Small intestine (tissue), 16 donors: ENCODE measurements around the gene GIPC1. TPM values are rescaled to one million over a fixed set of nuclear protein-coding genes. Genes with fewer than 3 reads are reported as not detected.
"Not testable (repeated sequence)": the region's sequence is repeated elsewhere in the genome, so short reads cannot be mapped to it uniquely, and the experiment has no call there.

Source experiments
- DNase-seq, 2 donors: peaks; one replicate each; pipeline versions ENCODE4 v3.0.0 to v3.0.0-alpha.2; 2013
- FAIRE-seq: peaks from 2 replicates; lab custom pipeline; 2012; peaks lifted over from hg19 to GRCh38; lab: Jason Lieb, UNC
- H3K27ac ChIP-seq, 3 donors: one replicate each; pipeline ENCODE4 v1.5.1; 2013; ENCODE audit warnings: low read length in 2 of 3, mild to moderate bottlenecking in 2 of 3, control low read depth in 1 of 3, inconsistent platforms in 1 of 3, low read depth in 1 of 3, moderate library complexity in 1 of 3
- H3K27me3 ChIP-seq, 3 donors: one replicate each; pipeline ENCODE4 v1.6.1; 2013; ENCODE audit warnings: low read length in 3 of 3, inconsistent platforms in 1 of 3; ENCODE audit not compliant: control insufficient read depth in 3 of 3, insufficient read depth in 3 of 3
- H3K36me3 ChIP-seq, 3 donors: one replicate each; pipeline ENCODE4 v1.6.1; 2013; ENCODE audit warnings: low read length in 3 of 3, inconsistent platforms in 1 of 3, low read depth in 1 of 3, mild to moderate bottlenecking in 1 of 3, moderate library complexity in 1 of 3; ENCODE audit not compliant: control insufficient read depth in 3 of 3, insufficient read depth in 2 of 3
- H3K4me1 ChIP-seq, 3 donors: one replicate each; pipeline ENCODE4 v1.6.1; 2013; ENCODE audit warnings: low read length in 2 of 3, inconsistent platforms in 1 of 3, low read depth in 1 of 3, mild to moderate bottlenecking in 1 of 3, moderate library complexity in 1 of 3; ENCODE audit not compliant: control insufficient read depth in 3 of 3, insufficient read depth in 2 of 3
- H3K4me3 ChIP-seq, 3 donors: one replicate each; pipeline ENCODE4 v1.5.1; 2013; ENCODE audit warnings: low read length in 3 of 3, control low read depth in 1 of 3, inconsistent platforms in 1 of 3, low read depth in 1 of 3, mild to moderate bottlenecking in 1 of 3, moderate library complexity in 1 of 3
- H3K9me3 ChIP-seq, 2 donors: one replicate each; pipeline ENCODE4 v1.6.1; 2013; ENCODE audit warnings: low read depth in 1 of 2, low read length in 1 of 2; ENCODE audit not compliant: control insufficient read depth in 2 of 2, insufficient read depth in 1 of 2
- WGBS, 3 donors: extraction: QIAGEN DNeasy Blood & Tissue Kit; methylation state at CpG; one replicate each; pipeline ENCODE4 v1.1.7; 2013; 5-methylcytosine and 5-hydroxymethylcytosine counted together
- long read RNA-seq, 10 donors: transcript quantifications; one replicate each; lab custom pipeline, GENCODE V29; 2026
- polyA plus RNA-seq, 4 donors: library from polyadenylated mRNA; stranded (reverse) in 3 of 4; unstranded in 1 of 4; fragments of 200-250 nt in 3 of 4; fragments of 120-200 nt in 1 of 4; gene quantifications; one replicate each; pipeline versions ENCODE4 v1.2.1 to v1.2.3, GENCODE V29; 2013
- donor health status: healthy with polysubstance abuse.
- donor health status: control.
- donor health status: control.
- donor health status: Bipolar disorder and iron deficiency.
- donor health status: healthy.

The GIPC1 gene, protein sequence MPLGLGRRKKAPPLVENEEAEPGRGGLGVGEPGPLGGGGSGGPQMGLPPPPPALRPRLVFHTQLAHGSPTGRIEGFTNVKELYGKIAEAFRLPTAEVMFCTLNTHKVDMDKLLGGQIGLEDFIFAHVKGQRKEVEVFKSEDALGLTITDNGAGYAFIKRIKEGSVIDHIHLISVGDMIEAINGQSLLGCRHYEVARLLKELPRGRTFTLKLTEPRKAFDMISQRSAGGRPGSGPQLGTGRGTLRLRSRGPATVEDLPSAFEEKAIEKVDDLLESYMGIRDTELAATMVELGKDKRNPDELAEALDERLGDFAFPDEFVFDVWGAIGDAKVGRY
- polyA plus RNA-seq = 10 to 100 TPM; 43.1 to 91.2 (median 65.2) TPM
- long read RNA-seq, donor 1 = 0 reads
- long read RNA-seq, donor 2, transcript GIPC1-203 (9 exons, 1,926 nt) = major isoform, 9 of 9 reads
- long read RNA-seq, donor 2, partial matches to known transcripts = 0 of 9 reads
- long read RNA-seq, donor 2, other reads (novel, unspliced or antisense) = 0 of 9 reads
- long read RNA-seq, donor 3, partial matches to known transcripts = 12 of 17 reads
- long read RNA-seq, donor 3, other reads (novel, unspliced or antisense) = 0 of 17 reads
- long read RNA-seq, donor 4 = 0 reads
- long read RNA-seq, donor 5, partial matches to known transcripts = 0 of 5 reads
- long read RNA-seq, donor 5, other reads (novel, unspliced or antisense) = 0 of 5 reads
- long read RNA-seq, donor 6, transcript GIPC1-205 (8 exons, 1,386 nt) = major isoform, 5 of 6 reads
- long read RNA-seq, donor 6, partial matches to known transcripts = 0 of 6 reads
- long read RNA-seq, donor 6, other reads (novel, unspliced or antisense) = 0 of 6 reads
- long read RNA-seq, donor 7, transcript GIPC1-203 (9 exons, 1,926 nt) = major isoform, 19 of 40 reads
- long read RNA-seq, donor 7, transcript GIPC1-205 (8 exons, 1,386 nt) = minor isoform, 13 of 40 reads
- long read RNA-seq, donor 7, partial matches to known transcripts = 0 of 40 reads
- long read RNA-seq, donor 7, other reads (novel, unspliced or antisense) = 0 of 40 reads
- long read RNA-seq, donor 8, partial matches to known transcripts = 0 of 2 reads
- long read RNA-seq, donor 8, other reads (novel, unspliced or antisense) = 0 of 2 reads
- long read RNA-seq, donor 9, partial matches to known transcripts = 0 of 5 reads
- long read RNA-seq, donor 9, other reads (novel, unspliced or antisense) = 0 of 5 reads
- long read RNA-seq, donor 10, transcript GIPC1-203 (9 exons, 1,926 nt) = major isoform, 12 of 20 reads
- long read RNA-seq, donor 10, transcript GIPC1-205 (8 exons, 1,386 nt) = minor isoform, 7 of 20 reads
- long read RNA-seq, donor 10, partial matches to known transcripts = 0 of 20 reads
- long read RNA-seq, donor 10, other reads (novel, unspliced or antisense) = 0 of 20 reads

DNA sequence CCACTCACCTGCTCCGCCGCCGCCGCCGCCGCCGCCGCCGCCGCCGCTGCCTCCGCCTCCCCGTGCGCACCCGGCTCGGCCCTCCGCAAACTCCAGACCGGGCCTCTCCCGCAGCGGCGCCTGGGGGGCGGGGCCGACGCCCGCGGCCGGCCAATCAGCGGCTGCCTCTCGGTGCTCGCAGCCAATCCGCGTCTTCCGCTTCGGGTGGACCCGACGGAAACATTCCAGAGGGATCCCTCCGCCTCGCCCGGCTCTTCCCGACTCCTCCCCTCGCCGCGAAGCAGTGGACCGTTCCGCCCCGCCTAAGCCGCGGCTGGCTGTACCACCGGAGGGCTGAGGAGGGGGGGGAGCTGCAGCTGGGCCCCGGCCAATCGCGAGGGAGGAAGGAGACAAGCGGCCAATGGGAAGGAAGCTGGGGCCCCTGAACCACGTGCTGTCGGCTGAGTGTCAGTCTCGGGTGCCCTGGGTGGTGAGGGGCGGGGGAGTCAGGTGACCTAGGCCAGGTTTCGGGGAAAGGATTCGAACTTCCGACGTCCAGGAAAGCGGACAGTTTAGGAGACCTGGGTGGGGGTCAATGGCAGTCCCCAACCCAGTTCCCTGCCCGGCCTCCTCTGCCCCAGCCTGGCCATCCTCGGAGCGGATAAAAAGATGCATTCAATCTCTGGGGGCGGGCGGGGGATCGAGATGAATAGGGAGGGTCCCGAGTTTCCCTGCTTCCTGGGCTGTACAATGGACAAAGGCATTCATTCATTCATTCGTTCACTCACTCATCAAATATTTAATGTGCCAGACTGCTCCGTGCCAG is at the start of gene GIPC1:
Gene GIPC1 (minus strand): TSS at position 99 of the 805 bp plus-strand sequence. CDS start 13,151 bp downstream, outside the sequence.
- Histone ChIP-seq H3K4me1 (peaks cover 0 to 27% (median 8%) of the 10 kb centered on the region in 3 donors), H3K9me3 (no peaks in the 10 kb centered on the region), H3K36me3 (peaks cover 0 to 17% (median 2%) of the 10 kb centered on the region in 3 donors), H3K4me3 (peak within 1 kb of the TSS; percentile 76 to 98 (median 92)), H3K27ac (peak within 1 kb of the TSS; percentile 68 to 88 (median 71)), H3K27me3 (no peaks in the 10 kb centered on the region)
- DNase-seq (peak; percentile 97 to 99), FAIRE-seq (no peak)
- WGBS, 3 donors = 2 to 4% (median 4%) methylated on average over 54 to 71 of the region's 71 CpGs

DNA sequence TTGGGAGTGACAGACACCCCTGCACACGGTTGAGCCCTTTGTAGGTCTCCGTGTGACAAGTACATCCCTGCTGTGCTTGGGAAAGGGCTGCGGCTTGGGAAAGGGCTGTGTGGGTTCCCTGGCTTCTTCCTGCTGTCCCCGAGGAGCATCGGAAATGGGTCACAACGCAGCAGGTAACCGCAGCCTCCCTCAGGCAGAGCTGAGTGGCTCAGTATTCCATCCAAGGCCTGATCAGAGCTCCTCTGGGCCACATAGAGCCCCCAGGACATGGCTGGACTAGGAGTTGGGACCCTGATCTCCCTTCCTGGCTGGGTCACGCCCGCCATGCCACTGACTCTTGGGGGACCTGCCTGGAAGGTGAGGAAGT is 49.8 kb upstream of the GIPC1 start:
- Histone ChIP-seq H3K4me3 (no peak overlapping the region), H3K27me3 (no peaks in the 10 kb centered on the region), H3K36me3 (peaks cover 0 to 69% (median 3%) of the 10 kb centered on the region in 3 donors), H3K4me1 (peaks cover 0 to 9% (median 5%) of the 10 kb centered on the region in 3 donors), H3K27ac (peak overlapping the region in 2 of 3 donors; percentile 34 to 43), H3K9me3 (no peaks in the 10 kb centered on the region)
- no peak for DNase-seq
- no peak for FAIRE-seq
- 51 to 76% (median 57%) methylated on average over 8 to 9 of the region's 9 CpGs for WGBS, 3 donors

DNA sequence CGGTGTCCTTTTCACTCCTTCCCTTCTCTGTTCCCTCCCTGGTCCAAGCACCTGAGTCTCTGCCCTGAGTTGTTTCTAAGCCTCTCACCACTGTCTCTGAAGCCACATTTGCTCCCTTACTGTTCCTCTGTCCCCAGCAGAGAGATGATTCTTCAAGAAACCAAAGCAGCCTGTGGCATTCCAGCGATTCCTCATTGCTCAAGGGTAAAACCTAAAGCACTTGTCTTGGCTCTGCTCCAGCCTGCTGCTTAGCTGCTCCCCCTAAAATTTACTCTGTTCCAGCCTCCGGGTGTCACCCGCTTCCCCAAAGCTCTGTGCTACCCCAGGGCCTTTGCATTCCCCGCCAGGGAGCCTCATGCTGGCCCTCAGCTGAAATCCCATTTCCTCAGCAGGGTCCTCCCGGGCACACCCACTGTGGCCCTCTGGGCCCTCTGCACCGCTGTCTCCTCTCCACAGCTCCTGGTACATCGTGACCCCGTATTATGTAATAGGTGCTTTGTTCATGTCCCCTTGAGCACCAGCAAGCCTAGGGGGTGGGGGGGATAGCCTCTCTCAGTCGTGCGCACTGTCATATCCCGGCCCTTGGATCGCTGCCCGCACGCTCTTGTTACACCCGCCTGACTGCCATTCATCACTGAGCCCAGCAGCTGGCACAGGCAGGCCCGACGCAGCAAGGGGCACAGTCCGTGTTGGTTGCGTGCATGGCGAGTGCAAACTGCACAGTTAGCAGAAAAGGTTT is 49.2 kb upstream of the GIPC1 start:
- FAIRE-seq (no peak), DNase-seq (peak in 1 of 2 donors; percentile 90)
- no peaks in the 10 kb centered on the region for H3K9me3 ChIP-seq
- H3K4me3 ChIP-seq = no peak overlapping the region
- peaks cover 0 to 65% (median 3%) of the 10 kb centered on the region in 3 donors for H3K36me3 ChIP-seq
- no peak overlapping the region for H3K27ac ChIP-seq
- WGBS, 3 donors = 21 to 64% (median 45%) methylated on average over 21 of the region's 21 CpGs
- peaks cover 0 to 5% (median 4%) of the 10 kb centered on the region in 3 donors for H3K4me1 ChIP-seq
- H3K27me3 ChIP-seq = no peaks in the 10 kb centered on the region

DNA sequence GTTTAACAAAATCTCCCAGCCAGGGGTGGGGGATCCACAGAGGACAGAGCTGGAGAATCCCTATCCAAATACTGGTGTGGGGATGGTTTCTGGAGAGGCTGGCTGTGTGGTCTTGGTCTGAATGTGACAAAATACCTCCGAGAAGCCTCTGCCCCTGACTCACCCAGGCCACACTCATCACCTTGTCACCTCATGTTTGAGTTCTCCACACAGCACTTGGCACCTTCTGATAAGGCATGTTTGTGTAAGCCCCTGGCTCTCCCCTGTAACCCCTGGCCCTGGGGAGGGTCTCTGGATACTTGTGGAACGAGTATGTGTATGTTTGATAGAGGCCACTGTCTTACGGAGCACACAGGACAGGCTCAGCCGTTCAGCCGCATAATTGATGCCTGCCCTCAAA is 48.1 kb upstream of the GIPC1 start:
- Histone ChIP-seq H3K27me3 (no peaks in the 10 kb centered on the region), H3K4me3 (no peak overlapping the region), H3K36me3 (peaks cover 0 to 61% (median 3%) of the 10 kb centered on the region in 3 donors), H3K4me1 (peaks cover 0 to 3% (median 0%) of the 10 kb centered on the region in 3 donors), H3K27ac (no peak overlapping the region), H3K9me3 (no peaks in the 10 kb centered on the region)
- FAIRE-seq (no peak), DNase-seq (no peak)
- WGBS, 3 donors = 85 to 90% (median 88%) methylated on average over 5 of the region's 5 CpGs

DNA sequence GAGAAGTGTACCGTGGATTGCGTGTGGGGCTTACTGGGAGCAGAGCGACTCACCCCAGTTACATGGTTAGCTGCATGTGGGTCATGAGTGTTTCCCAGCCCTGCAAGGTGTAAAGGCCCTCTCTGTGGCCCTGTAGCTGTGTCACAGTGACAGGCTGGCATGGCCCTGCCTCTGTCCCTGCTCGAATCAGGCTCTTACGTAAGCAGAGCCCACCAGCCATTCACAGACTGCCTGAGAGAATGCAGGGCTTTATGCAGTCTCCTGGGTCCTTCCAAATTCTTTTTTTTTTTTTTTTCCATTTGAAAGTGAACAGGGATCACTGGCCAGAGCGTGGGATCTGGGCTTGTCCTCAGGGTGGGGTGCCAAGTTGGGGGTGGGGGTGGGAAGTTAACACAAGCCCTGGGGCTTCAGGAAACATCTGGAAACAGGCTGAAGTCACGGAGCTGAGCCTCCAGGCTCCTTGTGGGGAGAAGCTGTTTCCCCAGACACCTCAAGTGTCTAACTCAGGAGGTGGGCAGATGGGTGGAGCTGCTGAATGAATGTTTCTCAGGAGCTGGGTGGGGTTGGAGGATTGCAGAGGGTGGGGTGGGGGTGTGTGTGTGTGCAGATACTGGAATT is 46.9 kb upstream of the GIPC1 start:
- no peaks in the 10 kb centered on the region for H3K27me3 ChIP-seq
- no peak overlapping the region for H3K27ac ChIP-seq
- DNase-seq (peak in 1 of 2 donors; percentile 38), FAIRE-seq (no peak)
- peaks cover 0 to 55% (median 3%) of the 10 kb centered on the region in 3 donors for H3K36me3 ChIP-seq
- no peaks in the 10 kb centered on the region for H3K9me3 ChIP-seq
- peaks cover 0 to 4% (median 3%) of the 10 kb centered on the region in 3 donors for H3K4me1 ChIP-seq
- 54 to 68% (median 65%) methylated on average over 7 of the region's 7 CpGs for WGBS, 3 donors
- H3K4me3 ChIP-seq = no peak overlapping the region

DNA sequence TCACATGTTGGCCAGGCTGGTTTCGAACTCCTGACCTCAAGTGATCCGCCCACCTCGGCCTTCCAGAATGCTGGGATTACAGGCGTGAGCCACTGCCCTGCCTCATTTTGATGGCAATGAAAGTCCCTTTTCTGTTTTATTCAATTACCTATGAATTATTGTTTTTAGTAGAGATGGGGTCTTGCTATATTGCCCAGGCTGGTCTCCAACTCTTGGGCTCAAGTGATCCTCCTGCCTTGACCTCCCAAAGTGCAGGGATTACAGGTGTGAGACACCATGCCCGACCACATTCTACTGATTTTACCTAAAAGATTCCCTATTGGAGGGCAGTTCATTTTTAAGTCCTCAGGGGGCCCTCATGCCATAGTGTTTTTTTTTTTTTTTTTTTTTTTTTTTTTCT is 46.1 kb upstream of the GIPC1 start:
- not testable (repeated sequence) for H3K4me1 ChIP-seq, H3K4me3 ChIP-seq, H3K9me3 ChIP-seq, H3K27ac ChIP-seq, FAIRE-seq, DNase-seq, H3K27me3 ChIP-seq
- WGBS, 3 donors = 79 to 87% (median 87%) methylated on average over 5 of the region's 5 CpGs
- H3K36me3 ChIP-seq = peaks cover 0 to 55% (median 3%) of the 10 kb centered on the region in 3 donors
